Dermis blood vessel endothelial cell (primary cell): Measurements from ENCODE around the gene MXRA8. TPM values are rescaled to one million over a fixed set of nuclear protein-coding genes. Genes with fewer than 3 reads are reported as not detected.
"Not testable (repeated sequence)": the region's sequence is repeated elsewhere in the genome, so short reads cannot be mapped to it uniquely, and the experiment has no call there.

Experiments used
- DNase-seq: peaks from one replicate; pipeline ENCODE4 v3.0.0; 2010
- total RNA-seq: library from RNA; depleted of rRNA; stranded (reverse); fragments of >200 nt; gene quantifications from 2 replicates; pipeline ENCODE4 v1.2.3, GENCODE V29; 2014

The MXRA8 gene
- total RNA-seq, 1 donor from 2014 or later = 1.7 TPM

- no peak for DNase-seq
These were observed 32.9 kb upstream of the MXRA8 start for GRCh38 chr1:1391225-1391624.

GRCh38 chr1:1390675-1391074 lies 32.3 kb upstream of the MXRA8 start:
- no peak for DNase-seq

- no peak for DNase-seq
These were observed 29.7 kb upstream of the MXRA8 start for GRCh38 chr1:1388078-1388472.

DNA sequence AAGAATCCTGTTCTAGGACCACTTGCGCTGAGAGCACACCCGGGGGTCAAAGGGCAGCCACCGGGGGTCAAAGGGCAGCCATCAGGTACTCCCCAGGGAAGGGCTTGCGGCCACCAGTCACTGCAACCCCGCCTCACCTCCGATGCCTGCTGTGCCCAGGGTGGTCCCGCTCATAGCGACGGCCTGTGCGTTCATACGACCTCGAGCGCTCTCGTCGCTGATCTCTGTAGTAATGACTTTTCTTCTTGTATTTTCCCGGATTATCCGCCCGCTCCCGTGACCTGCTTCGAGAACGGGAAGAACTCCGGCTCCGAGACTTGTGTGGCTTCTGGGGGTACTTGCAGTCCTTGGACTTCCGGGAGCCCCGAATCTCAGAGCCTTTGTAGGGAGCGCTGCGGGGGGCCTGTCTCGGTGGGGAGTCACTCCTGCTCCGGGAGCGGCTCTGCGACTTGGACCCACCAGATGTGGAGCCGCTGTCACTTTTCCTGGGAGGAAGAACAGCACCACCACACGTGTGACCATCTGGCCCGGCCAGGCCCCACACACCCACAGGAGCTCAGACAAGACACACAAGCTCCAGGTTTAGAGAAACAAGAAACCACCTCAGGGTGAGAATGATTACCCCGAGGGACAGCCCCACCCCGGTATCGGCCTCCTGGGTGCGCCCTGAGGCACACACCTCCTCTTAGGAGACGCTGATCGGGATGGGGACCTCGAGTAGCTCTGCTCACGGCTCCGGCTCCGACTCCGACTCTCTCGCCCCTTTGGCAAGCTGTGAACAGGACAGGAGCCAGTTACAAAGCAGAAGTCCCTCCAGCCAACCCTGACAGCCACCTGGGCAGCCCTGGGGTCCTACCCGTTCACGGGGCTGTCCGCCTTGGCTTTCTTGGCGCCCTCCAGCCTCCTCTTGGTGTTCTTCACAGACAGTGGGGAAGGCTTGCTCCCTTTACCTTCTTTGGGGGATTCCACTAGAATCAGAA lies 29.0 kb upstream of the MXRA8 start:
- DNase-seq = no peak

DNA sequence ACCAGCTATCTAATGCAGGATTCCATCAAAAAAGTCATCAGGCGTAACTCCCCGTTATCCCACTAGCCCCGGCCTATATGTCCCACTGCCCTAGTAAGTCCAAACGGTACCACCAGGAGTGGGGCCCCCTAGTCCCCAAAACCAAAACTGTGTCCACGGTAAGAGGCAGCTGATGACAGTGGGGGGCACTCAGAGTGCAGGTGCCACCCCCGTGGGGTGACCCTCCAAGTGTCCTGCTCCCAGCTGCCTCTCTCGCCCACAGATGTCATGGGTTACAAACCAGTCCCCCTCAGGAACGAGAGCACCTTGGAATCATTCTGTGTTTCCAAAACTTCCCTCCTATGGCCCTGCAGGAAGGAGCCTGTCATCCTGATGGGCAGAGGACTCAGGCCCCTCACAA lies 27.6 kb upstream of the MXRA8 start:
- DNase-seq = no peak

- DNase-seq = not testable (repeated sequence)
These were observed 27.0 kb upstream of the MXRA8 start for GRCh38 chr1:1385339-1385738.

- no peak for DNase-seq
These were observed 22.9 kb upstream of the MXRA8 start for GRCh38 chr1:1381294-1381693.

- DNase-seq = no peak
These were observed 22.5 kb upstream of the MXRA8 start for GRCh38 chr1:1380860-1381259.

GRCh38 chr1:1377540-1378205 lies 19.3 kb upstream of the MXRA8 start:
- DNase-seq = no peak

DNA sequence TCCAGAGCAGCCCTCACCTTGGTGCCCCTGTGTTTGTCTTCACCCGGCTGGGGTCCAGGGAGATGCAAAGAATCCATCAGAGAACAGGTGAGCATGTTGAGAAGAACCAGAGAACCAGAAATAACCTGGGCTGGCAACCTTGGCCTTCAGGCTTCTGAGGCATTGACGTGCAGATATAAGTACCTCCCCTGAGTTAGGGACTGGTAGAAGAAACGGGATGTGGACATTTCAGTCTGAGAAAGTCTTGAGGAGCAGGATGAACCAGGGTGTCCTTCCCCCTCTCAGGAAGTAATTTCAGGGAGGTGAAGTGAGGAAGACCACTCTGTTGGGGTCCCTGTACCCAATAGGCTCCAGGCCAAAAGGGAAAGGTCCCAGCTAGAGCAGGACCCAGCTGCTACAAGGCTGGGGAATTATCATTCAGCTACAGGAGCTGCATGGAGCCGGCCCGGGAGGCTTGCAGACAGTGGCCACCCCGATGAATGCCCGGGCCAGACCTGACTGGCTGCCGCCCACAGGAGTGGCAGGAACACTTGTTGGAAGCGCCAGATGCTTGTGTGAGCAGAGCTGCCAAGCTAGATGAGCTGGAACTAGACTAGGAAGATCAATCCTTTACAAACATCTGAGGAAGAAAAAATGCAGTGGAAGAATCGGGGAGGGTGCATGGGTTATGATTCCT lies 18.3 kb upstream of the MXRA8 start:
- no peak for DNase-seq

- DNase-seq = peak; percentile 100
These were observed 16.7 kb upstream of the MXRA8 start, which contains the start of gene AURKAIP1 for GRCh38 chr1:1374929-1375662. Gene AURKAIP1, minus strand, starts transcription at chr1:1375207. Its CDS starts 451 bp downstream, at chr1:1374756.

- DNase-seq = peak; percentile 32
These were observed 16.2 kb upstream of the MXRA8 start for GRCh38 chr1:1374589-1374928.

DNA sequence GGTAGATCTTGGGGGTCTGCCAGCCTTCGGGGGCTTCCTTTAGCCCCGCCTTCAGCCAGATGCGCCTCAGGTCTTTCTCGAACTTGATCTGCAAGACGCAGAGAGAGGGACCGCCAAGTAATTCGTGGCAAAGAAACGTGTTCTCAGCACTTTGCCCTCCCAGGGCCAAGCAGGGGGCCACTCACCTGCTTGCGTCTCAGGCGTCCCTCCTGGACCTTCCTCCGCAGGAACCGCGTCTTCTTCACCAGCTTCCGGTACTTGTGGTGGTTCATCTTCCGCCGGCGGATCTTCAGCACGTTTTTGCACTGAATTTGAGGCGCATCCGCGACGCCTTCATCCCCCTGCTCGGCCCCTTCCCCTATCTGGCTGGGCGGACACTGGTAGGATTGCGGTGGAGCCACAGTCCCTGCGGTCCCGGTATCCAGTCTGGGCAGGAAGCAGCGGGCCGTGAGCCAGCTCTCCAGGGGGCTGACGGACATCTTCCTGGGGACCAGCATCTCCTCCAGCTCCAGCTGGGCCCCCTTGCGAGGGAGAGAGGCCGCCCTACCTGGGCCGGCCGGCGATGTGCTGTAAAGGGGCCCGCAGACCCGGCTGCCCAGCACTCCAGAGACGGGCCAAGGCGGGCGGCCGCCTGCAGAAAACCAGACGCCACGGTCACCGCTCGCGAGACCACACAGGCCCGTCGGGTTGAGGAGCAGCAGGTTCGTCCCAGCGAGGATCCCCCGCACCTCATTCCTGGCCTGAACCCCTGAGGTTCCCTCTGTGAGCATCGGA lies 15.6 kb upstream of the MXRA8 start:
- DNase-seq = peak; percentile 25

DNA sequence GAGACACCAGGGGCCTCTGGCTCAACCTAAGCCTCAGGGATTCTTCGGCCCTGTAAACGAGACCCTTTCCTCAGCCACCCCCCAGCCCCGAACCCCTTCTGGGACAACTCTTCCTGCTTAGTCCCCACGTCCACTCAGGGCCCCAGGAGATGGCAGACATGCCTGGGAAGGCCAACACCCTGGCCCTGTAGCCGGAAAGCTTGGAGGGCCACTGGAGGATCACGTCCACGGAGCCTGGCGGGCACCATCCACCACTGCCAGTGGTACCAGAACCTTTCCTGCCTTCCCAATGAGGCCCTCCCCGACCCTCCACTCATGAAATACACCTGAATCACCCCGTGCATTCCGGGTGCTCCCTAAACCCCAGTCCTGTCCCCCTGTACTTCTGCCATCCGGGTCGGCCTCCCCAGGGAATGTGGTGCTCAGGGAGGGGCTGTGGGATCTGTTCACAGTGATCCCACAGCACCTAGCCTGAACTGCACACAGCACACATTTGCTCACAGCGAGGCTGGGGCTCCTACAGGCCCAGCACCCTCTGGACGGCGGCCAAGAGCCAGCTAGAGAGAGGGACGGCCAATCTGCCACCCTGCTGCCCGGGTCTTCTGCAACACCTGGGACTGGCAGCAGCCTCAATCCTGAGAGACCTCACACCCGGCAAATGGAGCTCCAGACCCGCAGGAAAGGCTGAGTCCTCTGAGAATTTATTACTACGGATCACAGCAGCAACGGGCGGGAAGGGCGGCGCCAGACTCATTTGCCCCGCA lies 14.9 kb upstream of the MXRA8 start:
- DNase-seq = no peak

- peak; percentile 77 for DNase-seq
These were observed 13.7 kb upstream of the MXRA8 start for GRCh38 chr1:1371746-1372711.

DNA sequence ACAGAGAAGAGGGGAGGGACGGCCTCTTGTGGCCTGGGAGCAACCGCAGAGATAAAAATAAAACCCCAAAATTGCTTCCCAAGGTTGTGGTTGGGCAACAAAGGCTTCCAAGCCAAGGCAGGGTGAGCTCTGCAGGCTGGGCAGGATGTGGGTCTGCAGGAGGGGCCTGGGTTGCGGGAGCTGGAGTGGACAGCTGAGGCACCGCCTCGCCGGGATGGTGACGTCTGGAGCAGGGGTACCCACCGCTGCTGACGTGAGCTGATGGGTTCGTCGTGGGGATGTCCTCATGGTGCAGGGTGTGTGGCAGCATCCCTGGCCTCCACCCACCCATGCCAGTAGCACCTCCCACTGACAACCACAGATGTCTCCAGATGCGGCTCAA lies 13.0 kb upstream of the MXRA8 start:
- no peak for DNase-seq

DNA sequence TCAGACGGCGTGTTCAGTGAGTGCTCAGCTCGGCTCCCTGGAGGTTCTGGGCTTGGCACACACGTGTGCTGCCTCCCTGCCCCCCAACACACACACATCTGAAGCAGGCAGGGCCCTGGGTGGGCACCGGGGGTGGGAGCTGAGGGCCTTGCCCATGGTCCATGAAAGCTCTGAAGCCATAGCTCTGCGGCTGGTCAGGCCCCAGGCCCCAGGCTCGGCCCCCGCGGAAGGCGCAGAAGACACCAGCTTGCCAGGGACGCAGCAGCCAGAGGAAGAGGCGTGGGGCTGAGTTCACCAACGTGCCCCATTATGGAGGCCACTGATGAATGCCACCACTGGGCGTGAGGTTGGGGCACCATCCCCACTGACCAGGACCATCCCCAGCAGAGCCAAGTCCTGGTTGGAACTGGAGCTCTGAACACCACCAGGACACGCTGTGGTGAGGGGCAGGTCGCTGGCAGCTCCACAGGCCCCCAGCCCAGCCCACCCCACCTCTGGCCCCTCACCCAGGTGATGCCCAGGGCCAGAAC lies 12.5 kb upstream of the MXRA8 start:
- DNase-seq = no peak

- DNase-seq = not testable (repeated sequence)
These were observed 11.7 kb upstream of the MXRA8 start for GRCh38 chr1:1370094-1370493.

DNA sequence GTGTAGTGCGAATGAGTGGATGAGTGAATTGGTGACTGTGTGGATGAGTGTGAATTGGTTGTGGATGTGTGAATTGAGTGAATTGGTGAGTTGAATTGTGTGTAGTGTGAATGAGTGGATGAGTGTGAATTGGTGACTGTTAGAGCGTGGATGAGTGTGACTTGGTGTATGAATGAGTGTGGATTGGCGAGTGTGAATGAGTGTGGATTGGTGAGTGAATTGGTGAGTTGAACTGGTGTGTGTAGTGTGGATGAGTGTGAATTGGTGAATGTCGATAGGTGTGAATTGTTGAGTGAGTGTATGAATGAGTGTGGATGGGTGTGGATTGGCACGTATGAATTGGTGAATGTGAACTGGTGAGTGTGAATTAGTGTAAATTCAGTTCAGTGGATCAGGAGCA lies 9.0 kb upstream of the MXRA8 start:
- DNase-seq = no peak

DNA sequence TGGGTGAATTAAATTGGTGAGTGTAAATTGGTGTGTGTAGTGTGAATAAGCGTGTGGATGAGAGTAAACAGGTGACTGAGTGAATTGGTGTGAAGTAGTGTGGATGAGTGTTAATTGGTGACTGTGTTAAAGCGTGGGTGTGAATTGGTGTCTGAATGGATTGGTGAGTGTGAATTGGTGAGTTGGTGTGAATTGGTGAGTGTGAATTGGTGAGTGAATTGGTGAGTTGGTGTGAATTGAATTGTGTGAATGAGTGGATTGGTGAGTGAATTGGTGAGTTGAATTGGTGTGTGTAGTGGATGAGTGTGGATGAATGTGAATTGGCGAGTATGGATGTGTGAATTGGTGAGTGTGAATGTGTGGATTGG lies 8.3 kb upstream of the MXRA8 start:
- no peak for DNase-seq
